ENCODE results near the gene RNF11.

Gene RNF11

DNA sequence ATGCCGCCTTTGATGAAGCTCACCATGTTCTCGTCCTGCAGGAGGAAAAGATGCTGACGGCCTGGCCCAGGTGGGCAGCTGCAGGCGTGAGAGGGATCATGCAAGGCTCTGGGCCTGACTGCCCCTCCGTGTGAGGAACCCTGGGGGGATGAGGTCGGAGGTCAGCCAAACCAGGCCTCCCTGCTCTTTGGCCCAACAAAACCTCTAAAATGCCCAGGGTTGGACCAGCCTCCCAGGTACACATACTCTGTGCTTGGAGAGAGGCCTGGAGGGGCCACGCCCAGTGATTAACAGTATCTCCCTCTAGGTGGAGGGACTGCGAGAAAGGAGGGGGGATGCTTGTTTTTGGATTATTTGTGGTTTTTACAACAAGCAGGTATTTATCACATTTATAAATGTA is 73.2 kb downstream of the RNF11 start:
- Histone ChIP-seq H4K20me1 (ENCODE audit: insufficient read depth, low read length) (no peaks in the 10 kb centered on the region), H3K9ac (ENCODE audit: low read depth, low read length) (no peak overlapping the region)
- no peak for TF ChIP-seq EZH2 (IDR thresholded peaks at IDR 0.05; ENCODE audit: borderline replicate concordance, low read depth, low read length, severe bottlenecking)
- TF ChIP-seq, protein P1, sequence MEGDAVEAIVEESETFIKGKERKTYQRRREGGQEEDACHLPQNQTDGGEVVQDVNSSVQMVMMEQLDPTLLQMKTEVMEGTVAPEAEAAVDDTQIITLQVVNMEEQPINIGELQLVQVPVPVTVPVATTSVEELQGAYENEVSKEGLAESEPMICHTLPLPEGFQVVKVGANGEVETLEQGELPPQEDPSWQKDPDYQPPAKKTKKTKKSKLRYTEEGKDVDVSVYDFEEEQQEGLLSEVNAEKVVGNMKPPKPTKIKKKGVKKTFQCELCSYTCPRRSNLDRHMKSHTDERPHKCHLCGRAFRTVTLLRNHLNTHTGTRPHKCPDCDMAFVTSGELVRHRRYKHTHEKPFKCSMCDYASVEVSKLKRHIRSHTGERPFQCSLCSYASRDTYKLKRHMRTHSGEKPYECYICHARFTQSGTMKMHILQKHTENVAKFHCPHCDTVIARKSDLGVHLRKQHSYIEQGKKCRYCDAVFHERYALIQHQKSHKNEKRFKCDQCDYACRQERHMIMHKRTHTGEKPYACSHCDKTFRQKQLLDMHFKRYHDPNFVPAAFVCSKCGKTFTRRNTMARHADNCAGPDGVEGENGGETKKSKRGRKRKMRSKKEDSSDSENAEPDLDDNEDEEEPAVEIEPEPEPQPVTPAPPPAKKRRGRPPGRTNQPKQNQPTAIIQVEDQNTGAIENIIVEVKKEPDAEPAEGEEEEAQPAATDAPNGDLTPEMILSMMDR (IDR thresholded peaks at IDR 0.05; ENCODE audit: borderline replicate concordance, extremely low read depth, low read length, poor library complexity, severe bottlenecking), result no peak

DNA sequence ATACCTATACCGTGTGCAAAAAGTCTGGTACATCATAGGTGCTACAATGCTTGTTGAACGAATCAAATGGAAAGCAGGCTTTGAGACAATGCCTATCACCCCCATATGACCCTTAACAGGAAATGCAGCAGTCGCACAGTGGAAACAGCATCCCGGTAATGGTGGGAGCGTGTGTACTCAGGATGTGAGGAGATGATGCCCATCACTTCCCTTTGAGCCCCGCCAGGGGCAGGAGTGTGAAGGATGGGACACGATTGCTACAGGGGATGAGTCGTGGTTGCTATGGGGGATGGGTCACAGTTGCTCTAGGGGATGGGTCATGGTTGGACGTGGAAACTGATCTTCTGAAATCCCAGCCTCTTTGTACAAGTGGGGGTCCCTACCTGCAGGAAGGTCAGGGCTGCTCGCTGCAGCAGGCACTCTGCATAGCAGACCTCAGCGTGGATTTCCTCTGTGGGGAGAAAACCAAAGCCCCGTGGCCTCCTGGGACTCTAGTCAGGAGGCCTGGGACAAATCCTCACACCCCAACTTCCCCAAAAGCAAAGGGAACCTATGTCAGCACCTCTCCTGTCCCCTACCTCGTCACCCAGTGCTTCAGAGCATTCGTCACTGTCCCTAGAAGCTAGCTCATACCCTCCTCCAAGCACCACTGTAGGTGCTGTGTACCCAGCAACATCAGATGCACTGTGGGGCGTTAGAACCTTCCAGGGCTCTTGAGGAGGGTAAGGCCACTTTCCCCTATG is 75.0 kb downstream of the RNF11 start:
- H3K27me3 ChIP-seq (ENCODE audit: insufficient read depth, low read length, poor library complexity), result no peaks in the 10 kb centered on the region
- H3K4me2 ChIP-seq (ENCODE audit: insufficient read depth, low read length), result no peak overlapping the region
- H3K4me1 ChIP-seq (ENCODE audit: insufficient read depth, low read length), result peaks cover 9% of the 10 kb centered on the region
- no peak overlapping the region for H2AFZ ChIP-seq (ENCODE audit: low read depth, low read length)
- no peaks in the 10 kb centered on the region for H3K79me2 ChIP-seq (ENCODE audit: insufficient read depth, low read length)
- TF ChIP-seq EZH2 (IDR thresholded peaks at IDR 0.05; ENCODE audit: borderline replicate concordance, low read depth, low read length, severe bottlenecking), result no peak
- TF ChIP-seq, protein P1 (IDR thresholded peaks at IDR 0.05; ENCODE audit: borderline replicate concordance, extremely low read depth, low read length, poor library complexity, severe bottlenecking), result no peak
- no peak overlapping the region for H3K4me3 ChIP-seq (ENCODE audit: low read depth in 1 of 2, low read length in 2 of 2)
- H3K9ac ChIP-seq (ENCODE audit: low read depth, low read length), result no peak overlapping the region
- H4K20me1 ChIP-seq (ENCODE audit: insufficient read depth, low read length), result no peaks in the 10 kb centered on the region
- DNase-seq, result no peak
- peak; percentile 27; the same call in 1 of the 3 replicates for ATAC-seq (ENCODE audit: insufficient read depth, low read depth)
- no peaks in the 10 kb centered on the region for H3K36me3 ChIP-seq (ENCODE audit: insufficient read depth, low read length)
- no peaks in the 10 kb centered on the region for H3K9me3 ChIP-seq (ENCODE audit: insufficient read depth, low read length, severe bottlenecking)
- no peak overlapping the region for H3K27ac ChIP-seq (ENCODE audit: low read length)

More for the DNA sequence above, 73.2 kb downstream of the RNF11 start:
- peaks cover 6% of the 10 kb centered on the region for H3K4me1 ChIP-seq (ENCODE audit: insufficient read depth, low read length)
- no peaks in the 10 kb centered on the region for H3K36me3 ChIP-seq (ENCODE audit: insufficient read depth, low read length)
- no peak for ATAC-seq (ENCODE audit: insufficient read depth, low read depth)
- no peaks in the 10 kb centered on the region for H3K27me3 ChIP-seq (ENCODE audit: insufficient read depth, low read length, poor library complexity)
- H3K27ac ChIP-seq (ENCODE audit: low read length), result no peak overlapping the region
- no peaks in the 10 kb centered on the region for H3K79me2 ChIP-seq (ENCODE audit: insufficient read depth, low read length)
- H3K9me3 ChIP-seq (ENCODE audit: insufficient read depth, low read length, severe bottlenecking), result no peaks in the 10 kb centered on the region
- no peak overlapping the region for H2AFZ ChIP-seq (ENCODE audit: low read depth, low read length)
- DNase-seq, result no peak
- no peak overlapping the region for H3K4me2 ChIP-seq (ENCODE audit: insufficient read depth, low read length)
- H3K4me3 ChIP-seq (ENCODE audit: low read depth in 1 of 2, low read length in 2 of 2), result no peak overlapping the region

DNA sequence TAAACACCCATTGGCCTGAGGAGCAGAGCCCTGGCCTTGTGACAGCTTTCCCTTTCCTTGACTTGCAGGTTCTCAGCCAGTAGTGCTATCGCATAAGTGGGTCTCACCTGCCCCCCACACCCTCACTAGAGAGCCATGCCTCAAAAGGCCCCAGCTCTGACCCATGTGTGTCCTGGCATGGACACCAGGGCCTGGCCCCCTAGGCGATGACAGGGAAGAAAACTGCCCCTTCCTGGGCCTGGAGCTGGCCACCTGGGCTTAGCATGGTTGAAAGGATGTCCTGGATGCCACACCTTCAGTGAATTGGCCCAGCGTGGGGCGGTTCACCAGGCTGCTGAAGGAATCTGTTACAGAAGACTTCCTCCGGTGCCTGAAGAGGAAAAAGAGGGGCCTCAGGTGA is 75.8 kb downstream of the RNF11 start:
- no peaks in the 10 kb centered on the region for H3K9me3 ChIP-seq (ENCODE audit: insufficient read depth, low read length, severe bottlenecking)
- no peak overlapping the region for H3K27ac ChIP-seq (ENCODE audit: low read length)
- TF ChIP-seq EZH2 (IDR thresholded peaks at IDR 0.05; ENCODE audit: borderline replicate concordance, low read depth, low read length, severe bottlenecking), result no peak
- TF ChIP-seq, protein P1 (IDR thresholded peaks at IDR 0.05; ENCODE audit: borderline replicate concordance, extremely low read depth, low read length, poor library complexity, severe bottlenecking), result no peak
- no peak overlapping the region for H3K4me2 ChIP-seq (ENCODE audit: insufficient read depth, low read length)
- H3K27me3 ChIP-seq (ENCODE audit: insufficient read depth, low read length, poor library complexity), result no peaks in the 10 kb centered on the region
- peaks cover 14% of the 10 kb centered on the region for H3K4me1 ChIP-seq (ENCODE audit: insufficient read depth, low read length)
- no peaks in the 10 kb centered on the region for H4K20me1 ChIP-seq (ENCODE audit: insufficient read depth, low read length)
- H2AFZ ChIP-seq (ENCODE audit: low read depth, low read length), result no peak overlapping the region
- no peaks in the 10 kb centered on the region for H3K79me2 ChIP-seq (ENCODE audit: insufficient read depth, low read length)
- H3K4me3 ChIP-seq (ENCODE audit: low read depth in 1 of 2, low read length in 2 of 2), result no peak overlapping the region
- ATAC-seq (ENCODE audit: insufficient read depth, low read depth), result no peak
- no peak for DNase-seq
- H3K36me3 ChIP-seq (ENCODE audit: insufficient read depth, low read length), result no peaks in the 10 kb centered on the region
- H3K9ac ChIP-seq (ENCODE audit: low read depth, low read length), result no peak overlapping the region

Data from DND-41 (cell line).